ENCODE results near the gene GSC2.

- TF ChIP-seq, protein P1, sequence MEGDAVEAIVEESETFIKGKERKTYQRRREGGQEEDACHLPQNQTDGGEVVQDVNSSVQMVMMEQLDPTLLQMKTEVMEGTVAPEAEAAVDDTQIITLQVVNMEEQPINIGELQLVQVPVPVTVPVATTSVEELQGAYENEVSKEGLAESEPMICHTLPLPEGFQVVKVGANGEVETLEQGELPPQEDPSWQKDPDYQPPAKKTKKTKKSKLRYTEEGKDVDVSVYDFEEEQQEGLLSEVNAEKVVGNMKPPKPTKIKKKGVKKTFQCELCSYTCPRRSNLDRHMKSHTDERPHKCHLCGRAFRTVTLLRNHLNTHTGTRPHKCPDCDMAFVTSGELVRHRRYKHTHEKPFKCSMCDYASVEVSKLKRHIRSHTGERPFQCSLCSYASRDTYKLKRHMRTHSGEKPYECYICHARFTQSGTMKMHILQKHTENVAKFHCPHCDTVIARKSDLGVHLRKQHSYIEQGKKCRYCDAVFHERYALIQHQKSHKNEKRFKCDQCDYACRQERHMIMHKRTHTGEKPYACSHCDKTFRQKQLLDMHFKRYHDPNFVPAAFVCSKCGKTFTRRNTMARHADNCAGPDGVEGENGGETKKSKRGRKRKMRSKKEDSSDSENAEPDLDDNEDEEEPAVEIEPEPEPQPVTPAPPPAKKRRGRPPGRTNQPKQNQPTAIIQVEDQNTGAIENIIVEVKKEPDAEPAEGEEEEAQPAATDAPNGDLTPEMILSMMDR (IDR thresholded peaks at IDR 0.05) = no peak
- no peak for TF ChIP-seq POLR2A (IDR thresholded peaks at IDR 0.05)
These were observed 36.7 kb downstream of the GSC2 start for GRCh38 chr22:19113429-19113828.

Data from right lobe of liver (tissue), 4 donors.